GM10266 (cell line): ENCODE data around the gene BPIFA1.

Source experiments
- DNase-seq: peaks from one replicate; pipeline ENCODE4 v3.0.0; 2012; ENCODE audit errors: extremely low spot score
- TF ChIP-seq, protein P1 (sequence below): IDR thresholded peaks from 2 replicates; pipeline ENCODE4 v1.5.1; 2012; ENCODE audit warnings: mild to moderate bottlenecking, low read depth; ENCODE audit not compliant: control insufficient read depth, insufficient read depth; ENCODE audit errors: missing control alignments

The BPIFA1 gene

DNA sequence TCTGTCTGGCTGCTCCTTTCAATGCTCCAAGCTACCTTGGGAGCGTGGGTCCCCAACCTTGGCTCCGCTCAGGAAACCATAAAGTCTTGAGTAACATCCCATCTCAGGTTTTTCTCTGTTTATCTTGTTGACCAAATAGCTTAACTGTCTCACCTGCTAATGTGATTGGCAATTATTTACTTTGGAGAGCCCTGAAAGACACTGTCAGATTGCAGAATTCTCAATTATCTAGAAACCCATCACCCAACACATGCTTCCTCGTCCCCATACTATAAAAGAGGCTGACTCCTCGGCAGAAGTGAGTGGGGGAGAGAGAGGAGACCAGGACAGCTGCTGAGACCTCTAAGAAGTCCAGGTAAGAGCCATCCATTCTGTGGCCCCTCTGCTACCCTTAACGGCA is at the start of gene BPIFA1:
BPIFA1 (plus strand) TSS at position 301 of the 400 bp plus-strand sequence. CDS start 1,716 bp downstream, outside the sequence.
- DNase-seq = no peak
- TF ChIP-seq, protein P1, sequence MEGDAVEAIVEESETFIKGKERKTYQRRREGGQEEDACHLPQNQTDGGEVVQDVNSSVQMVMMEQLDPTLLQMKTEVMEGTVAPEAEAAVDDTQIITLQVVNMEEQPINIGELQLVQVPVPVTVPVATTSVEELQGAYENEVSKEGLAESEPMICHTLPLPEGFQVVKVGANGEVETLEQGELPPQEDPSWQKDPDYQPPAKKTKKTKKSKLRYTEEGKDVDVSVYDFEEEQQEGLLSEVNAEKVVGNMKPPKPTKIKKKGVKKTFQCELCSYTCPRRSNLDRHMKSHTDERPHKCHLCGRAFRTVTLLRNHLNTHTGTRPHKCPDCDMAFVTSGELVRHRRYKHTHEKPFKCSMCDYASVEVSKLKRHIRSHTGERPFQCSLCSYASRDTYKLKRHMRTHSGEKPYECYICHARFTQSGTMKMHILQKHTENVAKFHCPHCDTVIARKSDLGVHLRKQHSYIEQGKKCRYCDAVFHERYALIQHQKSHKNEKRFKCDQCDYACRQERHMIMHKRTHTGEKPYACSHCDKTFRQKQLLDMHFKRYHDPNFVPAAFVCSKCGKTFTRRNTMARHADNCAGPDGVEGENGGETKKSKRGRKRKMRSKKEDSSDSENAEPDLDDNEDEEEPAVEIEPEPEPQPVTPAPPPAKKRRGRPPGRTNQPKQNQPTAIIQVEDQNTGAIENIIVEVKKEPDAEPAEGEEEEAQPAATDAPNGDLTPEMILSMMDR = no peak

DNA sequence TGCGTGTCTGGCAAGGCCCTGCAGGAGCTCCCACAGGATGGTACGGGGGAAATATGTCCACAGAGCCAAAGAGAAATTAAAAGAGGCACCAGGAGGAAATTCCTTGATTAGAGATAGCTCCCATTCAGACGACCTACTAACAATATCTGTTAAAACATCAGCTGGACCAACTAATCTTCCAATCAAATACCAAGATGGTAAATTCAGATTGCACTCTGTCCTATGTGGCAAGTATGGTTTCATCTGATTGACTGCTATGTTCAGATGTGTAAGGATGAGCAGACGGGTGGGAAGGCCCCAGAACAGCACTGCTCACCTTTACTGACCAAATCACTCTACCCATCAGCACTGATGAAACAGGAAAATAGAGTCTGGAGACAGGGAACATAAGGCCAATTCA is 48.3 kb upstream of the BPIFA1 start:
- no peak for DNase-seq
- TF ChIP-seq, protein P1 = no peak

DNA sequence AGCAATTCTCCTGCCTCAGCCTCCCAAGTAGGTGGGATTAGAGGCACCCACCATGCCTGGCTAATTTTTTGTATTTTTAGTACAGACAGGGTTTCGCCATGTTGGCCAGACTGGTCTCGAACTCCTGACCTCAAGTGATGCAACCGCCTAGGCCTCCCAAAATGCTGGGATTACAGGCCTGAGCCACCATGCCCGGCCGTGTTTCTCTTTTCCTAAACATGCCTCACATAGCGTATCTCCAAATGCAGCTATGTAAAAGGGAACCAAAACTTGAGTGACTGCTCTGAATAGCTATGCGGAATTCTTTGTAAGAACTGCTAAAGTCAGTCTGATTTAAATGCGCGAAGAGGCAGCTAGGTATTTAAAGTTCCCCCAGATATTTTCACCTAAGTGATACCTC is 47.4 kb upstream of the BPIFA1 start:
- DNase-seq = no peak
- TF ChIP-seq, protein P1 = no peak

DNA sequence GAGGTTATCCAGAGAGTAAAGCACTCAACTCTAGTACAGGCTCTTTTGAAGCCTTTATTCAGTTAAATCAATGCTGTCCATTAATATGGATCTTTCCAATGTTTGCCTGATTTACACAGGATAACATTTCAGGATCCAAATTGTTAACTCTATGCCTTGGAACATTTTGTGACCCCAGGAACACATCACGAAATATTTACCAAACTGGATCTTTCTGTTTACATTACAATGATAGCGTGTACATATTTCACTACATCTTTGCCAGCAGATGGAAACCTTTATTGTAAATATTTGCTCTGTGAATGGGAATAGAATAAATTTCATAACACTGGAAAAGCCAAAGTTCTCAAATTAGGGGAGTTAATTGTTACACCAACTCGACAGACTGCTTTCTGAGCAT is 44.3 kb upstream of the BPIFA1 start:
- no peak for DNase-seq
- TF ChIP-seq, protein P1 = no peak

DNA sequence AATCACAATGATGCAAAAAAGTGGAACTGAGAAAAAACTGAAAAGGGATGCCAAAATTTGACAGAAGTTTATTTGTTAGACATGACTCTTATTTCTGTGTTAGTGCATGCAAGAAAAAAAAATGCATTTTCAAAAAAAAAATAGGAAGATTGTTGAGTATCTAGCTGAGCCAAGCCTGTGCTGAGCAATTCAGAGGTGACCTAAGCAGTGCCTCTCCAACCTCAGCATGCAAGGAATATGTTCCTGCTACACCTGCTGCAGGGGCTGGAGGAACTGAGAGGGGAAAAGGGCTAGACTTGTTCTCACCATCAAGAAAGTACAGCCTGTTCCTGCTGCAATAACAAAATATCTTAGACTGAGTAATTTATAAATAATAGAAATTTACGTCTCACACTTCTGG is 43.8 kb upstream of the BPIFA1 start:
- DNase-seq = no peak
- TF ChIP-seq, protein P1 = no peak

DNA sequence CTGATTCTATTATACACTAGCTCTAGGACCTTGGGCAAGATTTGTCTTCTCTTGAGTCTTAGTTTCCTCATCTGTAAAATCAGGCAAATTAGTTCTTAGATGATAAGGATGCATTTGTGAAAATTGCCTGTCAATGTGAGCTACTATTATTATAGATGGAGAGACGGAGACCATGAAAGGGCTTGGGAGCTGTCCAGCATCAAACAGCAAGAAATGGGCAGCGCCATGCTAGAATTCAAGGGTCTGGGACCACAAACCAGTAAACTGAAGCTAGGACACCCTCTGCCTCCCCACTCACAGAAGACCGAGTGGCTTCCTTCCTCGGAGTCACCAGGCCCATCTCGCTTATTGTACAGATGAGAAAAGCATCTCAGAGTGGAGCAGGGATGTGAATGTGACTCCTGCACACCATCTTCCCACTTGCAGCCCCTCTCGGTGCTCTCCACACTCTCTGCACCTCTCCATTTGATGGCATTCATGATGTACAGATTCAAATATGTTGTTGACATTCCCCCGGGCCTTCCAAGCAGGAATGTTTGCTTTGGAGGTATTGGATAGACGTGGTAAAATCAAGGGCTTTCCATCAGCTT is 42.8 kb upstream of the BPIFA1 start:
- TF ChIP-seq, protein P1 = no peak
- no peak for DNase-seq

DNA sequence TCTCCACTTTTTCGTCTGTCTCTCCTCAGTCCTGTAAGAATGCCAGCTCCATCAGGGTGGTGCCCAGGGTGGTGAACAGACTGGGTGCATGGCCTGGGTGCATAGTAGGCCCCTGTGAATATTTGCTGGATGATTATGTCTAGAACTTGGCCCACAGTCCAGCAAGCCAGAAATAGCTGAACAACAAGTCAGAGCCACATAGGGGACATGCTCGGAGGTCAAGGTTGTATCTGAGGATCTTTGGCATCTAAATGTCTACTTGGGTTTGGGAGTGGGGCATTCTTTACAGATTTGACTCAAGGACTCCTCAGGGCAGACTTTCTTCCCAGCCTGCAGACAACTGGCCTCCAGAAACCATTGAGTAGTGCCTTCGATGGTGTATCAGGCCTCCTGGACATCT is 36.8 kb upstream of the BPIFA1 start:
- TF ChIP-seq, protein P1 = no peak
- DNase-seq = no peak
